C1 segment of cervical spinal cord (tissue), 14 donors: ENCODE measurements around the gene SRD5A1.

Experiments used
- DNase-seq, 14 donors: peaks; one replicate each; lab custom pipeline; 2025; lab: John Stamatoyannopoulos, UW

SRD5A1 gene

DNA sequence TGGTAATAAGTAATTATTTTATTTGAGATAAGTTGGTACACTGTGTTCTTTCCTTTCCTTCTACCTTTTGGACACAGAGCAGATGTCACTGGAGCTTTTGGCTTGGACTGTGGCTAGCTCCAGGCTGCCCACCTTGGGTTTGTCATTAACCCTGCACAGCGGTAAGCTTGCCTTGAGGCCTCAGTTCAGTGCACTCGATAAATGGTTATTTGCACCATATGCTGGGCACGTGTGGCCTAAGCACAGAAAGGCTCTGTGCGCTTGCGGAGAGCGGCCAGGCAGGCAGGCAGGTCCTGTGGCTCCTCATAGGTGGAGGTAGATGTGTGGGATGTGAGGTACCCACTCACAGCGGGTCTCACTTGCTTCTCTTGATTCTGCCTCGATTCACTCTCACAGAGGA lies 50.0 kb downstream of the SRD5A1 start:
- DNase-seq: peak in 1 of 14 donors; percentile 89

- DNase-seq: no peak
Observed at GRCh38 chr5:6684075-6684474, 50.8 kb downstream of the SRD5A1 start.

DNA sequence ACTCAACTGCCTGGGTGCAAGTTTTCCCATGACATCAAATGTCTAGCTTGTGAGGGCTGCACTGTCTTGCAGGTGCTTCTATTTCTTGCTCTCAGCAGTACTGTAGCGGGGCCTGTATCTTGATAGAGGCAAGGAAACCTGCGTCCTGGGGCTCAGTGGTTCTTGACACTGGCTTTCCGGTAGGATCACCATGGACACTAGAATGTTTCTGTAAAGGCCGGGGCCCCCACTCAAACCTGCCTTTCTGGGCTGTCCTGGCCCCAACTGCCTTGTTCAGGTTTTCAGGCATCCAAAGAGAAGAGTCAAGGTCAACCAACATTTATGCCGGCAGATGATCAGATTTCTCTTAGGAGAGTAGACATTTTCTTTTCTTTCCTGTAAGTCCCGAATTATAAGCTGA lies 53.3 kb downstream of the SRD5A1 start:
- no peak for DNase-seq

GRCh38 chr5:6686915-6687409 lies 53.7 kb downstream of the SRD5A1 start:
- peak in 1 of 14 donors; percentile 3 for DNase-seq

DNA sequence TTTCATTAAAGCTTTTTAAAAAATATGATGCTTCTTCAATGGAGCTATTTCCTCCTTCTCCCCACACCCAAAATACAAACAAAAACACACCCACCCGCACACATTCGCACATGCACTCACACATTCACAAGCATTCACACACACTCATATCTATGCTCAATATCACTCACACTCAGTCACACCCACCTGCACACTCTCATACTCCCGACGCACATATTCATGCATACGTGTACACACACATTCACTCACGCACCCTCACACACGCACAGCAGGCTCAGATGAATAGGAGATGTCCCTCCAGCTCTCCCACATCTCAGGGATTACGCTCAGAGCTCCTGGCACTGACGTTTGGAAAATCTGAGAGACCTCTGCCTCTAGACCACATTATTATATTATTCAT lies 54.3 kb downstream of the SRD5A1 start:
- no peak for DNase-seq

GRCh38 chr5:6692906-6693305 lies 59.7 kb downstream of the SRD5A1 start:
- DNase-seq: no peak

DNA sequence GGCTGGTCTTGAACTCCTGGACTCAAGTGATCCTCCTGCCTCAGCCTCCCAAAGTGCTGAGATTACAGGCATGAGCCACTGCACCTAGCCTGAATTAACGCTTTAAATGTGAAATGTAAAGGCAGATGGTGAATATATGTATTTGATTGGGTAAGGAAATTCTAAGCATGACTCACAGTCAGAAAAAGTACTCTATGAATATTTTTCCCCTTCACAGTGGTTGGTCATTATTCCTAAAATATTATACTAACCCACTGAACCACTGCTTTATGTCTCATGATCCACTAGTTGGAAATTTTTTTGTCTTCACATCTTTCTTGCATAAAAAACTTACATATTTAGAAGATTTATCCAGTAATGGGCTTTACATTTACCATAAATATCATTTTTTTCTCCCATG lies 65.5 kb downstream of the SRD5A1 start:
- no peak for DNase-seq

- DNase-seq: no peak
Observed at GRCh38 chr5:6699357-6699756, 66.1 kb downstream of the SRD5A1 start.

DNA sequence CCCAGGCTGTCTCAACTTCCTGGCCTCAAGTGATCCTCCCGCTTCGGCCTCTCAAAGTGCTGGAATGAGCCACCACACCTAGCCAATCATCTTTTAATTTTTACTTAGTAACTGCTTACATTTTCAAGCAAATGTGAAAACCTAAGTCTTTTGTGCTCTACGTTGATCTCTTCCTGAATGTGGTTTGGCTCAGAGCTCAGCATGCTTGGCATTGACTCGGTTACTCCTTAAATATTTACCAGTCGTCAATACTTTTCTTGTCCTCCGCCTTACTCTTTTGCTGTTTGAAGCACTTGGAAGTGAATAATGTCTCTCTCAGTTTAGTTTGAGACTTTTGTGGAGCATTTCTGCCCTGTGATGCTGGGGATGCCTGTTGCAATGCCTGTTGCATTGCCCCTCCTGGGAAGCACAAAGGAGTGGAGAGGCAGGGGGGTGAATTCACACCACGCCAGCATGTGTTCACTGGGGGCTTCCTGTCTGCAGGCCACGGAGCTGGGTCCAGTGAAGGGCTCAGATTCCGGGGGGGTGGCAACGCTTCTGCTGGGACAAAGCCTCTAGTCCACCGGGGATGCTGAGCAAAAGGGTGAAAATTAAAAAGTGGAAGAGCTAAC lies 66.9 kb downstream of the SRD5A1 start:
- DNase-seq: no peak

- no peak for DNase-seq
Observed at GRCh38 chr5:6700685-6701355, 67.6 kb downstream of the SRD5A1 start.

DNA sequence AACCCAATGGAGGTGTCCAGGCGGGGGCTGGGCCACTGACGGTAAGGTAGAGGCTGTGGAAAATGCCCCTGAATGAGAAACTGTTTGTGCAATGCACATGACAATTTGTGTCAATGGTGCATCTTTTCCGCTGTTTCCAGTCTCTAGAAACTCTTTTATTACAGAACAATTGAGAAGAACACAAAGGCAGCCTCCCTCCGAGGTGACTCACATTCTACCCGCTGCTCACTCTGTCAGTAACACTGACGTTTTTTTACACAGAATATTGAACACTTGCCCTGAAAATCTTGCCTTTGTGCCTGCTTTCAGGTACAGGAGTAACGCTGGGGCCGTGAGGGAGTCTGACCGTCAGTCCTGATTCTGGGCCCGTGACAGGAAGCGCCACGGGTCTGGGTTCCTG lies 68.3 kb downstream of the SRD5A1 start:
- no peak for DNase-seq

DNA sequence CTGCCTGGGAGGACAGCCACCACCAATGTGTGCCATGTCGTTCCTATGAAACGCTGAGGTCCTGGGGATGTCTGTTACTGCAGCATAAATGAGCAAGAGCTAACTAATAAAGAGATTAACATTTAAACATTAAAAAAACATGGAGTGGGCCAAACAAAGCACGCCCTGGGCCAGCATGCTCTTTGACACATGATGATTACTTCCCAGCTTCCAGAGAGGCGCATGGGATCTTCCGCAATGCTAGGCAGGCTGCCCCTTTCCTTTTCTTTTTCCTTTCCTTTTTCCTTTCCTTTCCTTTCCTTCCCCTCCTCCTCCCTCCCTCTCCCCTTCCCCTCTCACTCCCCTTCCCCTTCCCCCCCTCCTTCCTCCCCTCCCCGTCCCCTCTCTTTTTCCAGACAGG lies 69.4 kb downstream of the SRD5A1 start:
- no peak for DNase-seq

GRCh38 chr5:6703806-6704205 lies 70.6 kb downstream of the SRD5A1 start:
- DNase-seq: no peak

GRCh38 chr5:6704361-6704851 lies 71.2 kb downstream of the SRD5A1 start:
- peak in 2 of 14 donors; percentile 44 to 46 for DNase-seq

DNA sequence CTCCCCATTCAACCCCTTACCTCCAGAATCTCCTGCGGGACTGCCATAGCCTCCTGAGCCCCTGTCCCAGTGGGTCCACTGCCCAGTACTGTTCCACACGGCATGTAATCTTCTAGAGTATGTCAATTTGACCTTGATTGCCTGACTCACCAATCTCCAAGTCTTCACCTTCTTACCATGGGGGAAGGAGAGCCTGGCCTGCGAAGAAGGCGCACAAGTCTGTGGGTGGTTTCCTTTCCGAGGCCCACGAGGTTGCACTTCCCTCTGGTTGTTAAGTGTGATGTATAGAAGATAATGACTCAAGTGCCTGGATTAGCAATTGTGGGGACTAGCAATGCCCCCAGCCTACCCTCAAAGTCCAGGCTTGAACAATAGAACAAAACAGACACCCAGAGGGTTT lies 71.8 kb downstream of the SRD5A1 start:
- no peak for DNase-seq

GRCh38 chr5:6705959-6706358 lies 72.7 kb downstream of the SRD5A1 start:
- no peak for DNase-seq

GRCh38 chr5:6707852-6708251 lies 74.6 kb downstream of the SRD5A1 start:
- no peak for DNase-seq

- DNase-seq: no peak
Observed at GRCh38 chr5:6708814-6709213, 75.6 kb downstream of the SRD5A1 start.

DNA sequence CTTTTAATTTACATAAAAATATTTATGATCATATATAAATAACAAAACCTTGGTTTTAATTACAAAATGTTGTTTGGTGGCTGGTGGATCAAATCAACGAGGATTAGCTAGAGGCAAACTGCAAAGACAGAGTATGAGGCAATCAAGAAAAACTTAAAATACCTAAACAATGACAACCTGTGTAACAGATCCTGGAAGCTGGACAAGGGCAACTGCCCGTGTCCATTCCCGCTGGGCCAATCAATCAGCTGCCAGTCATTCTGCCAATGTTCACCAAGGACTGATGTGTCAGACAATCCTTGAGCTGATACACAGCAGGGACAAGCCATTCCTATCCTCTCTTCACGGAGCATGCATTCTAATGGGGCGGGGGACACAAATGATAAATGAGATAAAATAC lies 76.8 kb downstream of the SRD5A1 start:
- no peak for DNase-seq

DNA sequence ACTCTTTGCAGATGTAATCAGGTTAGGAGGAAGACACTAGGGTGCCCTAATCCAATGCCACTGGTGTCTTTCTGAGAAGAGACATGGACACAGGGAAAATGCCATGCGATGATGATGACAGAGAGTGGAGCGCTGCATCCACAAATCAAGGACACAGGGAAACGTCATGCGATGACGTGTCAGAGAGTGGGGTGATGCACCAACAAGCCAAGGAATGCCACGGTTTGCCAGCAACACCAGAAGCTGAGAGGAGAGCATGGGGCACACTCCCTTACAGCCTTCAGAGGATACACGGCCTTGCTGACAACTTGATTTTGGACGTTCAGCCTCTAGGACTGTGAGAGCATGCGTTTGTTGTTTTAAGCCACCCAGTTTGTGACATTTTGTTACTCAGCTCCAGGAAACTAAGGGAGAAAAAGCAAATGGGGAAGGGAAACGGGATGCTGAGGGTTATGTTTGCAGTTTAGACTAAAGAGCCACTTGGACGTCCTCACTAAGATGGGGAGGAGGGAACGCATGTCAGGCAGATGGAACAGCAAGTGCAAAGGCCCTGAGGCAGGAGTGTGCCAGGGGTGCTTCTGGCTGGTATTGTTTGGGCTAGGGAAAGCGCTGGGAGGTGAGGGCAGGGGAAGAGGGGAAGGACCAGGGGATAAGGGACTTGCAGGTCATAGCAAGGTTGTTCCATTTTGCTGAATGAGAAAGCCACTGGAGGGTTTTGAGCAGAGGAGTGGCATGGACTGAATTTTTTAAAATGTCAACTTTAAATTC lies 77.5 kb downstream of the SRD5A1 start:
- DNase-seq: no peak

DNA sequence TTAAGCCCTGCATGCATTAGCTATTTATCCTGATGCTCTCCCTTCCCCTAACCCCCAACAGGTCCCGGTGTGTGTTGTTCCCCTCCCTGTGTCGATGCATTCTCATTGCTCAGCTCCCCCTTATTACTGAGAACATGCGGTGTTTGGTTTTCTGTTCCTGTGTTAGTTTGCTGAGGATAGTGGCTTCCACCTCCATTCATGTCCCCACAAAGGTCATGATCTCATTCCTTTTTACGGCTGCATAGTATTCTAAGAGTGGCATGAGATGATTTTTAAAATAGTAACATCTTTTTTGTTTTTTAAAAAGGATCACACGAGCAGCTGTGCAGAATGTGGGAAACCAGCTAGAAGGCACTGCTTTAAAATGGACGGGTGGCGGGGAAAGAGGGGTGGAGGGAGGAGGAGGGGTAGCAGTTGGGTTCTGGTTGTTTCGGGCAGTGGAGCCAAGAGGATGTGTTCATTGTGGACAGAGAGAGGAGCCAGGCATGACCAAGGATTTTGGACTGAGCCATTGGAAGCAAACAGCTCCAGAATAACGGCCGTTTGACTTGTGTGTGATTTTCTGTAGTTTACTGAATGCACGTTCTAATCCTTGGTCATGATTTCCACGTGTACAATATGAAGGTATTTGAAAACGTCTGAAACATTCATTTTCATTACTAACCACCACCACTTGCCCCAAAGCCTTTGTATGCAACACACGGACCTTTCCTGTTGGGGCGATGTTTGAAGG lies 78.3 kb downstream of the SRD5A1 start:
- DNase-seq: no peak

DNA sequence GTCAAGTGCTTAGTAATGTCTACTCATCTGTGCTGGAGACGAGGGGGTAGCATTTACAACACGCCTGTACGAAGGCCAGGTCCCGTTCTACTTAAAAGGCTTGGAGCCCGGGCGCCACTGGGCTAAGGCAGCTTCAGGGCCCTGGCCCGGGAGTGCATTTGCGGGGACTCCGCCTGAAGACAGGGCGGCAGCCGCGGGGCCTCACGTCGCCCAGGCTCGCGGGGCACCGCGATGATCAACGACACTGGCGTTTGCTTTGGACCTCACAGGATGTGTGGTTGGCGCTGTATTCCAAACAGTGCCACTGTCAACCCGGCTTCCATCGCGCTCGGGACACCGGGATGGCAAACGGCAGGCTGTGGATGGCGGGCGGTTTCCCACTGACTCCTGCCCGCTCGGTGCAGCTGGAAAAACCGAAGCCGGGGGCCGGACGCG lies 78.9 kb downstream of the SRD5A1 start:
- peak in 9 of 14 donors; percentile 51 to 78 (median 70) for DNase-seq
